Measurements from ENCODE around the gene HOXC12.

- no peak for TF ChIP-seq ZFX (IDR thresholded peaks at IDR 0.05)
- TF ChIP-seq, protein P1, sequence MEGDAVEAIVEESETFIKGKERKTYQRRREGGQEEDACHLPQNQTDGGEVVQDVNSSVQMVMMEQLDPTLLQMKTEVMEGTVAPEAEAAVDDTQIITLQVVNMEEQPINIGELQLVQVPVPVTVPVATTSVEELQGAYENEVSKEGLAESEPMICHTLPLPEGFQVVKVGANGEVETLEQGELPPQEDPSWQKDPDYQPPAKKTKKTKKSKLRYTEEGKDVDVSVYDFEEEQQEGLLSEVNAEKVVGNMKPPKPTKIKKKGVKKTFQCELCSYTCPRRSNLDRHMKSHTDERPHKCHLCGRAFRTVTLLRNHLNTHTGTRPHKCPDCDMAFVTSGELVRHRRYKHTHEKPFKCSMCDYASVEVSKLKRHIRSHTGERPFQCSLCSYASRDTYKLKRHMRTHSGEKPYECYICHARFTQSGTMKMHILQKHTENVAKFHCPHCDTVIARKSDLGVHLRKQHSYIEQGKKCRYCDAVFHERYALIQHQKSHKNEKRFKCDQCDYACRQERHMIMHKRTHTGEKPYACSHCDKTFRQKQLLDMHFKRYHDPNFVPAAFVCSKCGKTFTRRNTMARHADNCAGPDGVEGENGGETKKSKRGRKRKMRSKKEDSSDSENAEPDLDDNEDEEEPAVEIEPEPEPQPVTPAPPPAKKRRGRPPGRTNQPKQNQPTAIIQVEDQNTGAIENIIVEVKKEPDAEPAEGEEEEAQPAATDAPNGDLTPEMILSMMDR (conservative IDR thresholded peaks at IDR 0.05), result no peak
These were observed 22.3 kb downstream of the HOXC12 start for GRCh38 chr12:53976823-53977595.
